ENCODE measurements around the gene NUP210L.

- TF ChIP-seq POLR2A (IDR thresholded peaks at IDR 0.05; ENCODE audit: extremely low read depth, insufficient read length), result no peak
- TF ChIP-seq CTCF (IDR thresholded peaks at IDR 0.05; ENCODE audit: low read depth, low read length), result no peak
- TF ChIP-seq MYC (IDR thresholded peaks at IDR 0.05; ENCODE audit: low read depth, low read length), result no peak
- TF ChIP-seq MAX (IDR thresholded peaks at IDR 0.05; ENCODE audit: low read depth, low read length), result no peak
Observed at GRCh38 chr1:153959454-153959853, 195.4 kb downstream of the NUP210L start.

Measured in NB4 (cell line).